ENCODE data around the gene ADGB.
"Not testable (repeated sequence)": the region's sequence is repeated elsewhere in the genome, so short reads cannot be mapped to it uniquely, and the experiment has no call there.

Gene ADGB

DNA sequence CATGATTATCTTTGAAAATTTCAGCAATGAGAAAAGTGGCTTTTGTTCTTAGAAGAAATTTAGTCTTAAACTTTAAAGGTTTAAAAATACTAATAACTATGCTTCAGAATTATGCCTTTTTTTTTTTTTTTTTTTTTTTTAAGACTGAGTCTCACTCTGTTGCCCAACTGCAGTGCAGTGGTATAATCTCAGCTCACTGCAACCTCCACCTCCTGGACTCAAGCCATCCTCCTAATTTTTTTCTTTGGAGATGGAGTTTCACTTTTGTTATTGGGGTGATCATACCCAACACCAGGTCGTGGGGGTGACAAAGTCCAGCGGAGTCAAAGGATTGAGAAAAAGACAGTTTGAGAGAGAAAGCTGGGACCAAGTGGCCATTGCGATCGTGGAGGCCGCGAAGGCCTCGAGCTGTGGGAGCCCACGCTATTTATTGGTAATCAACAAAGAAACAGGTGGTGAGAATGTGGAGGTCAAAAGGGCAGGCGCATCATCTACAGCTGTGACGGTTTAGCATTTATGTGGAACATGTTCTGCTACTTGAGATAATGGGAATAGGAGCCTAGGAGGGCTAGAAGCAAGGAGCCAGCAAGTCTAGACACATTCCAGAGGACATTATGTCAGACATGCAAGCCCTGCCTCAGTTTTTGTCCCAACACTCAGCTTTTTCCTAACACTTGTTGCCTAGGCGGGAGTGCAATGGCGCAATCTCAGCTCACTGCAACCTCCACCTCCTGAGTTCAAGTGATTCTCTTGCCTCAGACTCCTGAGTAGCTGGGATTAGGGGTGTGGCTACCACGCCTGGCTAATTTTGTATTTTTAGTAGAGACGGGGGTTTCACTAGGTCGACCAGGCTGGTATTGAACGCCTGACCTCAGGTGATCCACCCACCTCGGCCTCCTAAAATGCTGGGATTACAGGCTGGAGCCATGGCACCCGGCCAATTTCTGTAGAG lies 217.0 kb downstream of the ADGB start:
- not testable (repeated sequence) for DNase-seq (ENCODE audit: low read depth in 1 of 2, low spot score in 1 of 2)

DNA sequence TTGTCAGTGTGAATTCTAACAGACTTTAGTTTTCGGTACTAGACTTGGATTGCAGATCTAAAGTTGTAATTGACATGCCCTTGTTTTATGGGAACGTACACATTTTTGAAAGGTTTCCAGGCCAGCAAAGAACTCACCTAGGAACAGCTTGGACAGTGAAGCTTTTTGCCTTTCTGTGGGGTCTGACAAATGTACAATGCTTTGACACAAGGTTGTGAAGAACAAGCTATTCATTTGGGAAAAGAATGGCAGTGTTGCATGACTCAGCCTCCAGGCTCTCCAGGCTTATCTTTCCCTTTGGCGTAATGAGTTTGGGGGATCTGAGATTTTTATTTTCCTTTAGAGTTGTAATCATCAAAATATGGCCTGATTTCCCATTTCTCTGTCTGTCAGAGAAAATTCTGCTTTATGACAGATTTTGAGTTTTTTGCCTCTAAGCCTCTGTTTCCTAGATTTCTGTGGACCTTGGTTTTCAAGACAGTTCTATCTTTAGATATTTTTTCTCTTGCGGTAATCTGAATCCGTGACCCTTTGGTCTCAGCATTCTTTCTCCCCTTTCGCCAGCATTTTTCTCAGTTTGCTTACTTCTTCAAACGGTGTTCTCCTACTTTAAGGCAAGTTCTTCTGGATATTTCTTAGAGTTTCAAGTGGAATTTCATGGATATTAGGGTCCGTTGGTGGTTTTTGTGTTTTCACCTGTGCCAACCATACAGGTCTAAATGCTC lies 221.0 kb downstream of the ADGB start:
- no peak for DNase-seq (ENCODE audit: low read depth in 1 of 2, low spot score in 1 of 2)

DNA sequence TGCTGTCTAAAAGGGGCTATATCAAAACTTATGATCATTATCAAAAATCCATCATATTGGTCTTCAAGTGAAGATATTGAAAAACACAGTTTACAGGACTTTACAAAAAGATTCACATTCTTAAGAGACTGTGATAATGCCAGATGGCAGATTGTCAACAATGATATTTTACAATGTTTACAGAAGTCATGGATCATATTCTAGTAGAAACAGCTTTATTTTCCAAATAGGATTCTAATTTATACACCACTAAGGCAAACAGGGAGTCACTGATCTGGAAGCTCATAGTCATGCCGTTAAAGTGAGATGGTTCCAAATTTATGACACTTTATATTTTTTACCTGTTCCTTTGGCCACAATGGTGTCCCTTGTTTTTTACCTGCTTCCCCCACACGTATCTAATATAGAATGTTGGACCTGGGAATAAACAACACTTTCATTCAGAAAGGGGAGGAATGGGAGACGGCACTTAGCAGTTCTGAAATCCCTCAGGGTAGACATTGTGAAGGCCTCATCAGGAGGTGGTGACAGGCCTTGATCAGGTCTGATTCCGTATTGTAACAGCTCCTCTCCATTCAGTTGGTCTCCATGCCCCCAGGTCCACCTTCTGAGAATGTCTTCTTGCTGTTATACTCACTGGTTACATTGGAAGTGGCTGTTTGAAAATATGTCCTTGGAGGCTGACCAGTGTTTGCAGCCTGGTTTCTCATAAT lies 228.6 kb downstream of the ADGB start:
- DNase-seq (ENCODE audit: low read depth in 1 of 2, low spot score in 1 of 2) = no peak

DNA sequence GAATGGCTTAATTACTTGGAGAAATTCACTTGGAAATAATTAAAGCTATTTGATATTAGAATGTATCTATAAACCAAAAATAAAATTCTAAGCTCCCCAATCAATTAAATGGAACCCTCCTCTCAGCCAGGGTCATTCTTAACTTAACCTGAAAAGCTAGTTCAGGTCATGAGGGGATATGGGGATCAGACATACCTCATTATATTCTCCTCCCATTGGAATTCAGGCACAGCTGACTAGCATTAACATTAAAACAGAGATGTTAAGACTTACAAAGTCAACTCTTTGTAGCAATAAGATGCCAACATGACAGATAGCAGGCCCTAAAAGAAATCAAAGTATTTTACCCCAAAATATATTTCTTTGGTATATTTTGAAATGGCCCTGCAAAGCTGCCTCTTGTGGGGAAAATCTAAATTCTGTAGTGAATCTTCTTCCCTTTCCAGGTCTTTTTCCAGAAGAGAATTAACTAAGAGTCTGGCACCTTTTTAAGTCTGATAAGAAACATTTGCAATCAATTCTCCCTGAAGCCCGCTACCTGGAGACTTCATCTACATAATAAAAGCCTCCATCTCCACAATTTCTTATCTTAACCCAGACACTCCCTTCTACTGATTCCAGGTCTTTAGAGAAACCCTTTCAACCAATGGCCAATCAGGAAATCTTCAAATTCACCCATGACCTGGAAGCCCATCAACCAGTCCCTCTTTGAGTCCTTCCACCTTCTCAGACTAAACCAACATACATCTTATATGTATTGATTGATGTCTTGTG lies 231.2 kb downstream of the ADGB start:
- no peak for DNase-seq (ENCODE audit: low read depth in 1 of 2, low spot score in 1 of 2)

DNA sequence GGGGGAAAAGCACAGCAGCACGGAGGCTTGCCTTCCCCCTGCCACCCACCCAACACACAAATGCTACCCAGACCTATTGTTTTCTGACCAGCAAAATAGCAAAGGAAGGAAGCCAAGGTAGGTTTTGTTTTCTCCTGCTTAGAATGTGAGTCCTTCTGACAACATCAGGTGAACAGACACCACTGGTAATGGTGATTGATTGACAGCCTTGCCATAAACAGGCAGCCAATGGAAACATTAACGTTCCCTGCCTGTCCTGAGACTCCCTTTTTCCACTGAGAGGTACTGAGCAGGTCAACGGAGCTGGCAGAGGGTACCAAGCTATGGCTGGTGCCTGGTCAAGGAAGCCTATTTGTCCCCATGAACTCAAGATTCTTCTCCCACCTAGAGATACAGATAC lies 234.4 kb downstream of the ADGB start:
- no peak for DNase-seq (ENCODE audit: low read depth in 1 of 2, low spot score in 1 of 2)

DNA sequence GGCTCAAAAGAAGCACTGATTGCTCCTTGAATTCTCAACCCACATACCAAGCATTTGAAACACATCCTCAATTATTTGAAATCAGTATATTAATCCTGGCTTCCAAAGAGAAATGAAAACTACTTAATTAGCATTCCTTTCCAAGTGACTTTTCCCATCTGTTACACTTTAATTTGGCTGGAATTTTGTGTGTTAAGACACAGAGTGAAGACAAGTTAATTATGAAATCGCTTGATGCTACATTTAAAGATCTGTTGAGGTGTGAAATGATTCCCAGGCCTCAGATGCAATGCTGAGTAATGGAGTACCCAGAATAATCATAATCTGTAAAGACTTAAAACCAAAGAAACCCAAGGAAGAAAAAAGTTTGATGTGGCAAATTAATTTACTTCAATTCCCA lies 241.4 kb downstream of the ADGB start:
- DNase-seq (ENCODE audit: low read depth in 1 of 2, low spot score in 1 of 2) = no peak

DNA sequence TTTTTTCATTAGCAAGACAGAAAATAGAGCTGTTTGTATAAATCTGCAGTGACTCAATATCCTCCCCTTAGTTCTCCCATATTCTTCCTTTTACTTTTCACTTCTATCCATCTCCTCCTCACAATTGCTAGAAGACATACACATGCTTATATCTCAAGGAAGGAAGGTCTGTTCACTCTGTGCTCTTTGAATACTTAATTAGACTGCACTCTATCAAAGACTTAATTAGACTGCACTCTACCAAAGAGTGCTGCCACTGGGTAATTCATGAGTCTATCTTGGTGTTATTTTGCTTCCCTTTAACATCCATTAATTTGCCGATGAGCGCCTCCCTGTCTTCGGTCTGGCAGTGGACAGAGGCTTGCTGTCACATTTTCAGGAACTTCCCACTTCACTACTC lies 241.9 kb downstream of the ADGB start:
- no peak for DNase-seq (ENCODE audit: low read depth in 1 of 2, low spot score in 1 of 2)

DNA sequence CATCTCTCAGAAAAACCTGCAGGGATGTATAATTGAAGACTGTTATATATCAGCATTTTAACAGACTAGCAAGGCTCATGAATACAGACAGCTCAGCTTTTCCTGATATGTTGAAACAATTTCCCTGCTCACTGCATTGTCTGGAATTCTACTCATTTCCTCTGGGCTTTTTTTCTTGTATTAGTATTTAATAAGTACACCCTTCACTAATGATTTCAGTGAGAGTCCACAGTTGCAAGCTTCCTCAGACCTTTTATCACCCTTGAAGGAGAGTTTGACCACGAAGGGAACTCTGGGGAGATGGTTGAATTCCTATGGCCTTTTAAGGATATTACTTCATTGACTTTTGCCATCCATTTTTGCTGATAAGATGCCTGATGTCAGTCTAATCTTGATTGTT lies 248.7 kb downstream of the ADGB start:
- no peak for DNase-seq (ENCODE audit: low read depth in 1 of 2, low spot score in 1 of 2)

DNA sequence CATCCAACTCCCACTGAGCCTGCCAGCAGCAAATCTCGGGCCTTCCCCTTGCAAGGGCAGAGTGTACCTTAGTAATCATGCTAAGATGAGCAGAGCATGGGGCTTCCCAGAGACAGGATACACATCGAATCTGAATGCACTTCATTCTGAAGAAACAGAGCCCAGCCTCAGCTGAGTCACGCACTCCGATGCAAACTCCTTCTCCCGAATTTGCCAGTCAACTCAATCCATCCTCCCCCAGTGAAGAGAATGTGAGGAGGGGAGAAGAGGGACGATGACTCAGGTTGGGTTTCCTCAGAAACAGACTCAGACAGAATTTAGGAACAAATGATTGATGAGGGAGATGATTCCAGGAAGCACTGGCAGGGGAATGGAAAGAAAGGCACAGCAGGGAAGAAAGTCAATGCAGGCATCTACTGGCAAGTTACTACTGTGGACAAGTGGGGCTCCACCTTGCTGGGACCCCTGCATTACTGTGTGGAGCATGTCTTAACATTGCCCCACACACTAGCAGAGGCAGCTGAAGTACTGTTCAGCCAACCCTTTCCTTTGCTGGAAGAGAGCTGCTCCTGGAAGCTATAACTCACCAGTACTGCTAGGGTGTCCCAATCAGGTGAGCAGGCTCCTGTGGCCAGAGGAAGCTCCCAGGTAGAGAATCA lies 251.6 kb downstream of the ADGB start:
- DNase-seq (ENCODE audit: low read depth in 1 of 2, low spot score in 1 of 2) = no peak

DNA sequence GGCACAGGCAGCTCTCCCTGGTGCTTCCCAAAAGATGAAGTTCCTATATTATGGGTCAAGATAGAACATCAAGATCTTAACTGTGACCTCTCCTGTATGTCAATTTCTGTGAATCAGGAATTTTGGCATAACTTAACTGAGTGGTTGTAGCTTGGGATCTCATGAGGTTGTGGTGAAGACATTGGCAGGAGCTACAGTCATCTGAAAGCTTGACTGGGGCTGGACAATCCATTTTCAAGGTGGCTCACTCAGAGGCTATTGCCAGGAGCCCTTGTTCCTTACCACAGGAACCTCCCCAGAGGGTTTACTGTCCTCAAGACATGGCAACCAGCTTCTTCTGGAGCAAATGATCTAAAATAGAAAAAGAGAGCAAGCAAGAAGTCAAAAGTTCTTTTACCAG lies 252.2 kb downstream of the ADGB start:
- DNase-seq (ENCODE audit: low read depth in 1 of 2, low spot score in 1 of 2) = no peak

DNA sequence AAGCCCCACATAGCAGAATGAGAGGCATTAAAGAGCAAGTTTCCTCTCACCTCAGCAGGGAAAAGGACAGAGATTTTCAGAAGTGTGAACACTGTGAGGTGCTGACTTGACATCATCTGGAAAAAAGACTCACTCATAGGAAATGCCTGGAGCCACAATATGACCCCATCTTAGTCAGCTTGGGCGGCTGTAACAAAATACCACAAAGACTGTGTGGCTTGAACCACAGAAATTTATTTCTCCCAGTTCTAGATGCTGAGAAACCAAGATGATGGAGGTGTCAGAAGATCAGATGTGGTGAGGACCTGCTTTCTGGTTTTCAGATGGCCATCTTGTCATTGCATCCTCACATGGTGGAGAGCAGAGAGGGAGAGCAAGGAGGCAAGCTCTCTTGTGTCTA lies 253.1 kb downstream of the ADGB start:
- DNase-seq (ENCODE audit: low read depth in 1 of 2, low spot score in 1 of 2) = no peak

DNA sequence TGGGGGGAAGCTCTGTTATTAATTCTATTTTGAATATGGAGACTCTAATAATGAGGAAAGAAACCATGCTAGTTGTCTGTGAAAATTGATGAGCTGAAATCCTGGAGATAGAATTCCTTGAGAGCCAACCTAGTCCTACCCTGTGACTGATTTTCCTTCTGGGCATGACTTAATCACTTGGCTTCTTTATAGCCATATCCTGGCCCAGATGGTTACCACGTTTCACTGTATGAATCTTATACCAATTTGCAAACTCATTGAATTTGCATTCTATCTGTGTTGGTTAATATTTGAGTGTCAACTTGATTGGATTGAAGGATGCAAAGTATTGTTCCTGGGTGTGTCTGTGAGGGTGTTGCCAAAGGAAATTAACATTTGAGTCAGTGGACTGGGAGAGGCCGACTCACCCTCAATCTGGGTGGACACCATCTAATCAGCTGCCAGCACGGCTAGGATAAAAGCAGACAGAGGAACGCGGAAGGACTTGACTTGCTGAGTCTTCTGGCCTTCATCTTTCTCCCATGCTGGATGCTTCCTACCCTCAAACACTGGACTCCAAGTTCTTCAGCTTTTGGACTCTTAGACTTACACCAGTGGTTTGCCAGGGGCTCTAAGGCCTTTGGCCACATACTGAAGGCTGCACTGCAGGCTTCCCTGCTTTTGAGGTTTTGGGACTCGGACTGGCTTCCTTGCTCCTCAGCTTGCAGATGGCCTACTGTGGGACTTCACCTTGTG lies 255.9 kb downstream of the ADGB start:
- DNase-seq (ENCODE audit: low read depth in 1 of 2, low spot score in 1 of 2) = not testable (repeated sequence)

DNA sequence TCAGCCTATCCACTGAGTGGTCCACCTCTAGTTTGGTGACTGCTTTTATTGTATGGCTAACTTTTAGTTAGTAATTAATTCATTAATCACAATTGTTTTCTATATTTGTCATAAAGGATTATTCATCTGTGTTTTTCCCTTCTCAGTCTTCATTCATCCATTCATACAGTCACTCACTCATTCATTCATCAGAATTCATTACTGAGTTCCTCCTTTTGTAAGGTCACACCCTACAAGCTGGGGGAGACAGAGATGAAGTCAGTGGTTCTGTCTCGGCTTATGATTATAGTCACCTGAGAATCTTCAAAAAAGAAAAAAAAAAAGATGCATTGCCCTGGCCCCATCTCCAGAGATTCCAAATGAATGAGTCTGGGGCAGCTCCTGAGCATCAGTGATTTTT lies 257.1 kb downstream of the ADGB start:
- no peak for DNase-seq (ENCODE audit: low read depth in 1 of 2, low spot score in 1 of 2)

DNA sequence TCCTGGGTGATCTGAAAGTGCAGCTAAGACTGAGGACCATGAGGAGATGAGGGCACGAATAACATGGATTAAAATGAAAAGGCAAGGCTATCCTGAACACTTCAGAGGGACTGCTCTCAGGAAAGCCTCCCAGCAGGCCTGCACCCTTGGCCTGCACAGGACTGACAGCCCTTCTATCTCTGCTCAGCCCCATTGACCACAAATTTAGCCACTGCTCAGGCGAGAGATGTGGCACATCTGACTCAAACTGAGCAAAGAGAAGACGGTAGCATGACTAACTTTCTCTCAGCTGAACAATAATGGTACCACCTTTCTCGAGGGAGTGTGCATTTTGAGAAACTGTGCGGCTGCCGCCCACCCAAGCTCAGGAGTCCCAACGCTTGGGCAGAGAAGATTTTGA lies 257.5 kb downstream of the ADGB start:
- DNase-seq (ENCODE audit: low read depth in 1 of 2, low spot score in 1 of 2) = no peak

DNA sequence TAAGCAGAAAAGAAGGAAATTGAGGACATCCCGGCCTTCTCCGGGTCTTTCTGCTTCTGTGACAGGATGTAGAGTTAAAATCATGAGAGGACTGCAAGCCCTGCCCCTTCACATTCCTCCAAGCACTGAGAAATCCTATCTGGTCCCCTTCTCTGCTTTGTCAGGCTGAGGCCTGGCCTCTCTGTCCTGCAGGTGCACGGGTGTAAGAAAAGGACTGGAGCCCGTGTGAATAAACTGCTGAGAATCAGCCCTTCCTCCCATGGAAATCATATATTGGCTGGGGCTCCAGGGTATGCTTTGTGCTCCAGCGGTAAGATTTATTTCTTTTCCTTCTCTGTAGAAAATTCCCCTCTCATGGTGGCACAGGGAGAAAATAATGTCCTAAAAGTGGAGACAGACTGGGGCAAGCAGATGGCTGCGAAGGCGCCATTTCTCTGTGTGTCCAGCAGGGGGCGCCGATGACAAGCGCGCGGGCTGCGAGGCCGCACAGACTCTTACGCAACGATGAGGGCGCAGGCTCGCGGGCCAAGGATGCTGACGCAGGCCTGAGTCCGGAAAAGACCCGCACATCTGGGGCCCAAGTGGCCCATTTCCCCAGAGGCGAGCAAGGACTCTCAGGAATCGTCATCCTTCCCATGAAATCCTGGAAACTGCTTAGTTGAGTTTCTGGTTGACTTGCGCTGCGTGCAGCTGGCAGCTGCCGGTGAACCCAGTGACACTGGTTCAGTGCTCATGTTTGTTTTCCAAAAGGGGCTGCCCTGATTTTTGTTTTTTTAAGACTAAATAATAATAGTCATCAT lies 258.6 kb downstream of the ADGB start:
- DNase-seq (ENCODE audit: low read depth in 1 of 2, low spot score in 1 of 2) = peak; percentile 47 to 58

DNA sequence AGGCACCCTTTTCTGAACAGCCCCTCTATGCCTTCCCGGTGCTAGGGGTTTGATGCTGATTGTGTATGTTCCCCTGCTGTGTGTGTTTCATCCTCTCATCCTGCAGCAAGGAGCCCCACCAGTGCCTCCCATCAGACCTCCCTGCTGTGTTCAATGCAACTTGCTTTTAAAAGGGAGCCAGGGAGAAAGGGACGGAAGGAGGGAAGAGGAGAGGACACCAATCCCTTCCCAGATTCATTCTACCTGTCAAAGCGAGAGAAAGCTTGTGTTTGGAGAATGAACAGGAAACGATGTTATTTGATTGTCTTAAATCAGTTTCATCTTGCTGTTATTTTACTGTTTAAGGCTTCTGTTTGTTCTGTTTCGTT lies 259.2 kb downstream of the ADGB start:
- no peak for DNase-seq (ENCODE audit: low read depth in 1 of 2, low spot score in 1 of 2)

DNA sequence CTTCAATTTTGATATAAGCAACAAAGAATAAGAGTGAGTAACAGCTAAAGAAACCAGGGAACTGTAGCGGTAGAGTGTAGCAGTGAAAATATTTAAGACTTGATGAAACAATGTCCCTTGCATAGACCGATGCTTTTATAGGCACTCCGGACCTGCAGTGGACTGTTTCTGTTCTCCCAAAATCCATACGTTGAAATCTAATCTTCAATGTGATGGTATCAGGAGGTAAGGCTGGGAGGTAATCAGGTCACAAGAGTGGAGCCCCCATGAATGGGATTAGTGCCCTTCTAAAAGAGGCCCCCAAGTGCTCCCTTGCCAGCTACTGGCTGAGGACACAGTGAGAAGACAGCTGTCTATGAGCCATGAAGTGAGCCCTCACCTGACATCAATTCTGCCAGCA lies 260.4 kb downstream of the ADGB start:
- no peak for DNase-seq (ENCODE audit: low read depth in 1 of 2, low spot score in 1 of 2)

DNA sequence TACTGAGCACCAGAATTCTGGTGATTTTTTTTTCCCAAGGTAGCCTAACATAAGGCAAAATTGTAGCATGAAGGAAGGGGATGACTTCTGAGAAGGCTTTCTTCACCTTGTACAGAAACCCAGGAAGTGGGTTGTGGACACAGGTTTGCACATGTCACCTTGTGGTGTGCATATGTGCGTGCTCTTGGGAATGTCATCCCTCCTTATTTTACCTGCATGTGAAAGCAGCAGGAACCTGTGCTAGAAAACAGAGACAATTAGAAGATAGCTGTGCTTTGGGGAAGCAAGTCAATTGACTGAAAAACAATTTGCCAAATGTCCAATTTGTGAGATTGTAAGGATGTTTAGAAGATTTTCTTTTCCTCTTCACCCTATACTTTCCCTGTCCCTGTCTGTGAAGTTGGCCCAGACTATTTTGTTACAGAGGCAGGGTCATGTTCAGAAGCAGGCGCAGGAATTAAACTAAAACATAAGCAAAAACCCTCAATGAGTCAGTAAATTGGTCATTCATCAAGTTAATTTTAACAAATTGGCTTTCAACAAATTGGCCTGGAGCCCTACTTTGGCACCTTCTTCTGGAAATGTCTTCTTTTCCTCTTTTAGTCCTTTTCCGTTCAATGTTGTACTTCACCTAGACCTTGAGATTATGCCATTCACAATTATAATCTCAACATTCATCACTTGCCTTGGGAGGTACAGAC lies 261.2 kb downstream of the ADGB start:
- DNase-seq (ENCODE audit: low read depth in 1 of 2, low spot score in 1 of 2) = no peak

DNA sequence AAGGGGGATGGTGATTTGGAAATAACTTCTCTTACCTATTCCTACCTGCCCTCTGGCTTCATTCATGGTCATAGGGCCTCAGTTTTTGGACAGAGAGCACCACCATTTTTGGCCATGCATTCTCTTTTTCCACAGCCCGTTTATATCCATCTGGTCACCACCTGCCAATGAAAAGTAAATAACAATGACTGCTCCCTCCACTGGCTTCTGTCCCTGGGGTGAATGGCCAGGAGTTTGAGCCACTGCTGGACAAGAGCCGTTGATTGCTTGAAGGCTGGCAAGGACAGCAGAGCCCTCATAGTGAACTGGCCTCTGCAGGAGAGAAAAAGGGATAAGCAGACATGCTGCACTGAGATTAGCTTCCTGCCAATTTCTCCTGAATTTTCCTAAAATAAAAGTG lies 261.8 kb downstream of the ADGB start:
- no peak for DNase-seq (ENCODE audit: low read depth in 1 of 2, low spot score in 1 of 2)

All from activated T-helper 1 cell treated with anti-CD3 and anti-CD28 coated beads, Interleukin-2, amount 50 U/mL, for 16 hours (primary cell).